H9 (cell line): ENCODE data around the gene RASIP1. TPM values are rescaled to one million over a fixed set of nuclear protein-coding genes. Genes with fewer than 3 reads are reported as not detected.

Source experiments
- DNase-seq: peaks from one replicate; pipeline ENCODE4 v3.0.0-alpha.2; 2017
- H2AFZ ChIP-seq: one replicate; pipeline ENCODE4 v1.6.1; 2013; ENCODE audit warnings: mild to moderate bottlenecking, low read length, control low read depth, moderate library complexity
- H2AK5ac ChIP-seq: 2 replicates; pipeline ENCODE4 v1.6.1; 2013; ENCODE audit warnings: low read length, control low read depth, mixed read lengths; ENCODE audit not compliant: insufficient read length
- H2BK120ac ChIP-seq: one replicate; pipeline ENCODE4 v1.6.1; 2013; ENCODE audit warnings: low read depth, mild to moderate bottlenecking, low read length, control low read depth, inconsistent platforms; ENCODE audit not compliant: poor library complexity, severe bottlenecking
- H2BK12ac ChIP-seq: 2 replicates; pipeline ENCODE4 v1.6.1; 2013; ENCODE audit warnings: low read length, control low read depth, mixed read lengths, low read depth; ENCODE audit not compliant: insufficient read length
- H2BK15ac ChIP-seq: 2 replicates; pipeline ENCODE4 v1.6.1; 2013; ENCODE audit warnings: low read depth, low read length, control low read depth
- H2BK20ac ChIP-seq: one replicate; pipeline ENCODE4 v1.6.1; 2013; ENCODE audit warnings: low read depth, mild to moderate bottlenecking, low read length, control low read depth, inconsistent platforms; ENCODE audit not compliant: poor library complexity, severe bottlenecking
- H2BK5ac ChIP-seq: 2 replicates; pipeline ENCODE4 v1.6.1; 2013; ENCODE audit warnings: low read length, control low read depth, mixed read lengths; ENCODE audit not compliant: insufficient read length
- H3K14ac ChIP-seq: 2 replicates; pipeline ENCODE4 v1.6.1; 2013; ENCODE audit warnings: low read length, control low read depth; ENCODE audit not compliant: insufficient read depth
- H3K18ac ChIP-seq: 2 replicates; pipeline ENCODE4 v1.6.1; 2013; ENCODE audit warnings: low read depth, mild to moderate bottlenecking, mixed read lengths, low read length, control low read depth; ENCODE audit not compliant: insufficient read length
- H3K23ac ChIP-seq: 2 replicates; pipeline ENCODE4 v1.6.1; 2013; ENCODE audit warnings: low read length, control low read depth, mixed read lengths, low read depth; ENCODE audit not compliant: insufficient read length
- H3K23me2 ChIP-seq: 2 replicates; pipeline ENCODE4 v1.6.1; 2013; ENCODE audit warnings: low read depth, mild to moderate bottlenecking, mixed read lengths, low read length, control low read depth; ENCODE audit not compliant: insufficient read length, poor library complexity, severe bottlenecking
- H3K27ac ChIP-seq: 2 replicates; pipeline ENCODE4 v1.5.1; 2013; ENCODE audit warnings: low read length, control low read depth, mixed read lengths, low read depth; ENCODE audit not compliant: insufficient read length
- H3K27me3 ChIP-seq: 2 replicates; pipeline ENCODE4 v1.6.1; 2013; ENCODE audit warnings: low read length, control low read depth, inconsistent platforms; ENCODE audit not compliant: insufficient read depth
- H3K4ac ChIP-seq: 2 replicates; pipeline ENCODE4 v1.6.1; 2013; ENCODE audit warnings: low read depth, mild to moderate bottlenecking, control low read depth, inconsistent platforms, low read length, moderate library complexity
- H3K4me1 ChIP-seq: 2 replicates; pipeline ENCODE4 v1.6.1; 2013; ENCODE audit warnings: low read length, control low read depth, inconsistent platforms; ENCODE audit not compliant: insufficient read depth
- H3K4me2 ChIP-seq: 2 replicates; pipeline ENCODE4 v1.6.1; 2013; ENCODE audit warnings: low read length, control low read depth, mixed read lengths; ENCODE audit not compliant: insufficient read length, insufficient read depth
- H3K56ac ChIP-seq: 2 replicates; pipeline ENCODE4 v1.6.1; 2013; ENCODE audit warnings: low read depth, mild to moderate bottlenecking, mixed read lengths, low read length, control low read depth; ENCODE audit not compliant: insufficient read length
- H3K79me1 ChIP-seq: 2 replicates; pipeline ENCODE4 v1.6.1; 2013; ENCODE audit warnings: low read depth, mild to moderate bottlenecking, moderate library complexity, low read length, control low read depth, inconsistent platforms; ENCODE audit not compliant: insufficient read depth, poor library complexity, severe bottlenecking
- H3K79me2 ChIP-seq: 2 replicates; pipeline ENCODE4 v1.6.1; 2013; ENCODE audit warnings: low read length, control low read depth, inconsistent platforms; ENCODE audit not compliant: insufficient read depth
- H3K9ac ChIP-seq: 2 replicates; pipeline ENCODE4 v1.6.1; 2013; ENCODE audit warnings: low read length, control low read depth, mixed read lengths; ENCODE audit not compliant: insufficient read length; ENCODE audit errors: extremely low read depth
- H3K9me3 ChIP-seq: one replicate; pipeline ENCODE4 v1.6.1; 2013; ENCODE audit warnings: low read depth, low read length, inconsistent platforms; ENCODE audit not compliant: control insufficient read depth
- H3T11ph ChIP-seq: one replicate; pipeline ENCODE4 v1.6.1; 2013; ENCODE audit warnings: mild to moderate bottlenecking, low read length, control low read depth, inconsistent platforms
- H4K20me1 ChIP-seq: one replicate; pipeline ENCODE4 v1.6.1; 2013; ENCODE audit not compliant: control insufficient read depth, insufficient read length, insufficient read depth
- H4K5ac ChIP-seq: 2 replicates; pipeline ENCODE4 v1.6.1; 2013; ENCODE audit warnings: low read depth, mild to moderate bottlenecking, mixed read lengths, low read length, control low read depth; ENCODE audit not compliant: insufficient read length
- H4K8ac ChIP-seq: replicated peaks from 2 replicates; pipeline ENCODE4 v1.6.1; 2013; ENCODE audit warnings: low read length, control low read depth, mixed read lengths, low read depth; ENCODE audit not compliant: insufficient read length
- H4K91ac ChIP-seq: 2 replicates; pipeline ENCODE4 v1.6.1; 2013; ENCODE audit warnings: low read depth, mild to moderate bottlenecking, moderate library complexity, mixed read lengths, low read length, control low read depth; ENCODE audit not compliant: insufficient read length
- H3K27ac Mint-ChIP-seq, 3 experiments: 2 replicates in 2 of 3; 3 replicates in 1 of 3; pipeline ENCODE4 v1.8.0; 2020 to 2021; ENCODE audit warnings: mixed read lengths in 3 of 3, mild to moderate bottlenecking in 1 of 3, moderate library complexity in 1 of 3
- H3K27me3 Mint-ChIP-seq: 2 replicates; pipeline ENCODE4 v1.8.0; 2021; ENCODE audit warnings: low read depth, mild to moderate bottlenecking, moderate library complexity, mixed read lengths
- H3K36me3 Mint-ChIP-seq, 3 experiments: 2 replicates in 2 of 3; 3 replicates in 1 of 3; pipeline ENCODE4 v1.8.0; 2020 to 2021; ENCODE audit warnings: low read depth in 3 of 3, mixed read lengths in 3 of 3; ENCODE audit not compliant: insufficient read depth in 1 of 3
- H3K4me1 Mint-ChIP-seq, 2 experiments: 2 replicates each; pipeline ENCODE4 v1.8.0; 2020; ENCODE audit warnings: mixed read lengths in 2 of 2
- H3K4me3 Mint-ChIP-seq, 2 experiments: 2 replicates in 1 of 2; 3 replicates in 1 of 2; pipeline ENCODE4 v1.8.0; 2020 to 2021; ENCODE audit warnings: mild to moderate bottlenecking in 2 of 2, mixed read lengths in 2 of 2, moderate library complexity in 1 of 2
- H3K9me3 Mint-ChIP-seq, 2 experiments: 2 replicates in 1 of 2; 3 replicates in 1 of 2; pipeline ENCODE4 v1.8.0; 2020; ENCODE audit warnings: mild to moderate bottlenecking in 2 of 2, mixed read lengths in 2 of 2, moderate library complexity in 1 of 2
- CTCF ChIP-seq: fragments of 200-600 bp; sonication (generic); conservative IDR thresholded peaks from 3 replicates; pipeline ENCODE4 v1.8.0; 2021; ENCODE audit warnings: antibody characterized with exemption, mild to moderate bottlenecking
- WGBS: extraction: QIAGEN DNeasy Blood & Tissue Kit; methylation state at CpG from one replicate; pipeline ENCODE4 v1.1.7; 2013; ENCODE audit warnings: missing lambda C conversion rate, low lambda C conversion rate, mixed read lengths; ENCODE audit not compliant: insufficient read length; ENCODE audit errors: extremely low coverage; 5-methylcytosine and 5-hydroxymethylcytosine counted together
- total RNA-seq: library from RNA; stranded (reverse); gene quantifications from 2 replicates; pipeline ENCODE4 v1.2.1, GENCODE V29; 2021

Gene RASIP1
- total RNA-seq, 1 experiment from 2014 or later: 2.4 TPM

DNA sequence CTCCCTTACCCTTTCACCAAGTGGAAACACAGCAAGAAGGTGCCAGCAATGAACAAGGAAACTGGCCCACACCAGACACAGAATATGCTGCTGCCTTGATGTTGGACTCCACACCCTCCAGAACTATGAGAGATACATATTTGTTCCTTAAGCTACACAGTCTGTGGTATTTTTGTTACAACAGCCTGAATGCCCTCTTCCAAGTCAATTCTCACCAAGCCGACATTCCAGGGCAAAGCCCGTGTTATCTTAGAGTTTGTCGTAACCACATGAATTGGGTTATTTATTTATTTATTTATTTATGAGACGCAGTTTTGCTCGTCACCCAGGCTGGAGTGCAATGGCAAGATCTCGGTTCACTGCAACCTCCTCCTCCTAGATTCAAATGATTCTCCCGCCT lies 29.9 kb upstream of the RASIP1 start:
- no peaks in the 10 kb centered on the region for H4K20me1 ChIP-seq
- H3K4me2 ChIP-seq: no peak overlapping the region
- H2BK5ac ChIP-seq: no peak overlapping the region
- H3K27ac ChIP-seq: no peak overlapping the region
- no peak for DNase-seq
- no peaks in the 10 kb centered on the region for H3K9me3 ChIP-seq
- H3K4me1 ChIP-seq: no peaks in the 10 kb centered on the region
- Mint-ChIP-seq H3K27me3 (peaks cover 5% of the 10 kb centered on the region), H3K4me1 (peaks cover 7 to 12% of the 10 kb centered on the region in 2 experiments), H3K27ac (no peak overlapping the region), H3K4me3 (no peak overlapping the region), H3K9me3 (no peaks in the 10 kb centered on the region), H3K36me3 (no peaks in the 10 kb centered on the region)
- H2BK120ac ChIP-seq: peak overlapping the region; percentile 36
- no peak overlapping the region for H3K9ac ChIP-seq
- no peak overlapping the region for H3K18ac ChIP-seq
- no peak overlapping the region for H2BK20ac ChIP-seq
- H3K79me2 ChIP-seq: no peaks in the 10 kb centered on the region
- no peak overlapping the region for H4K5ac ChIP-seq
- H4K8ac ChIP-seq: no peak overlapping the region
- H3K23ac ChIP-seq: no peak overlapping the region
- no peaks in the 10 kb centered on the region for H3K79me1 ChIP-seq
- no peaks in the 10 kb centered on the region for H3K27me3 ChIP-seq
- no peak overlapping the region for H4K91ac ChIP-seq
- H3K4ac ChIP-seq: no peak overlapping the region
- no peak for TF ChIP-seq CTCF
- no peak overlapping the region for H2BK15ac ChIP-seq
- no peaks in the 10 kb centered on the region for H3K23me2 ChIP-seq
- H3T11ph ChIP-seq: no peak overlapping the region
- no peak overlapping the region for H2AK5ac ChIP-seq
- H2AFZ ChIP-seq: no peak overlapping the region
- no peak overlapping the region for H3K56ac ChIP-seq
- no peak overlapping the region for H3K14ac ChIP-seq
- no peak overlapping the region for H2BK12ac ChIP-seq
- WGBS: no CpG with 5 or more reads among the region's 7 CpGs
